HG03439 (cell line): ENCODE data around the gene SNTG2.

ENCODE experiments used
- ATAC-seq: cut with Tn5 transposase; IDR thresholded peaks from one replicate; pipeline ENCODE4 v1.9.1; 2021; ENCODE audit warnings: mild to moderate bottlenecking, moderate library complexity; ENCODE audit not compliant: unreplicated experiment

The SNTG2 gene

GRCh38 chr2:1169291-1169949, 218.8 kb downstream of the SNTG2 start:
- no peak for ATAC-seq

- ATAC-seq = no peak
Observed at GRCh38 chr2:1170241-1170640, 219.6 kb downstream of the SNTG2 start.

- ATAC-seq = no peak
Observed at GRCh38 chr2:1170711-1171110, 220.1 kb downstream of the SNTG2 start.

GRCh38 chr2:1173528-1173927, 222.9 kb downstream of the SNTG2 start:
- ATAC-seq = no peak

- ATAC-seq = no peak
Observed at GRCh38 chr2:1181893-1182292, 231.2 kb downstream of the SNTG2 start.

GRCh38 chr2:1183300-1183699, 232.7 kb downstream of the SNTG2 start:
- ATAC-seq = no peak

- ATAC-seq = no peak
Observed at GRCh38 chr2:1186421-1186820, 235.8 kb downstream of the SNTG2 start.

- ATAC-seq = no peak
Observed at GRCh38 chr2:1187189-1187588, 236.5 kb downstream of the SNTG2 start.

- no peak for ATAC-seq
Observed at GRCh38 chr2:1192121-1192520, 241.5 kb downstream of the SNTG2 start.

GRCh38 chr2:1193801-1194200, 243.2 kb downstream of the SNTG2 start:
- ATAC-seq = no peak

GRCh38 chr2:1203772-1204171, 253.1 kb downstream of the SNTG2 start:
- ATAC-seq = no peak

GRCh38 chr2:1205853-1206252, 255.2 kb downstream of the SNTG2 start:
- no peak for ATAC-seq

- no peak for ATAC-seq
Observed at GRCh38 chr2:1207962-1208510, 257.4 kb downstream of the SNTG2 start.

GRCh38 chr2:1208522-1208921, 257.9 kb downstream of the SNTG2 start:
- no peak for ATAC-seq

- no peak for ATAC-seq
Observed at GRCh38 chr2:1209246-1209645, 258.6 kb downstream of the SNTG2 start.

- no peak for ATAC-seq
Observed at GRCh38 chr2:1209761-1210160, 259.1 kb downstream of the SNTG2 start.

GRCh38 chr2:1210352-1210751, 259.7 kb downstream of the SNTG2 start:
- no peak for ATAC-seq

GRCh38 chr2:1219901-1220573, 269.4 kb downstream of the SNTG2 start:
- no peak for ATAC-seq

- no peak for ATAC-seq
Observed at GRCh38 chr2:1222056-1222455, 271.4 kb downstream of the SNTG2 start.

- ATAC-seq = no peak
Observed at GRCh38 chr2:1223791-1224190, 273.1 kb downstream of the SNTG2 start.

GRCh38 chr2:1224901-1225300, 274.3 kb downstream of the SNTG2 start:
- no peak for ATAC-seq

- ATAC-seq = no peak
Observed at GRCh38 chr2:1226766-1227165, 276.1 kb downstream of the SNTG2 start.
